Activated CD8-positive, alpha-beta memory T cell treated with anti-CD3 and anti-CD28 coated beads for 48 hours (primary cell): ENCODE measurements around the gene IL17RA.
"Not testable (repeated sequence)": the region's sequence is repeated elsewhere in the genome, so short reads cannot be mapped to it uniquely, and the experiment has no call there.

Experiments used
- DNase-seq, 3 experiments: peaks; one replicate each; pipeline ENCODE4 v3.0.0-alpha.2; 2020; ENCODE audit warnings: low read depth in 2 of 3, low spot score in 2 of 3

IL17RA gene

DNA sequence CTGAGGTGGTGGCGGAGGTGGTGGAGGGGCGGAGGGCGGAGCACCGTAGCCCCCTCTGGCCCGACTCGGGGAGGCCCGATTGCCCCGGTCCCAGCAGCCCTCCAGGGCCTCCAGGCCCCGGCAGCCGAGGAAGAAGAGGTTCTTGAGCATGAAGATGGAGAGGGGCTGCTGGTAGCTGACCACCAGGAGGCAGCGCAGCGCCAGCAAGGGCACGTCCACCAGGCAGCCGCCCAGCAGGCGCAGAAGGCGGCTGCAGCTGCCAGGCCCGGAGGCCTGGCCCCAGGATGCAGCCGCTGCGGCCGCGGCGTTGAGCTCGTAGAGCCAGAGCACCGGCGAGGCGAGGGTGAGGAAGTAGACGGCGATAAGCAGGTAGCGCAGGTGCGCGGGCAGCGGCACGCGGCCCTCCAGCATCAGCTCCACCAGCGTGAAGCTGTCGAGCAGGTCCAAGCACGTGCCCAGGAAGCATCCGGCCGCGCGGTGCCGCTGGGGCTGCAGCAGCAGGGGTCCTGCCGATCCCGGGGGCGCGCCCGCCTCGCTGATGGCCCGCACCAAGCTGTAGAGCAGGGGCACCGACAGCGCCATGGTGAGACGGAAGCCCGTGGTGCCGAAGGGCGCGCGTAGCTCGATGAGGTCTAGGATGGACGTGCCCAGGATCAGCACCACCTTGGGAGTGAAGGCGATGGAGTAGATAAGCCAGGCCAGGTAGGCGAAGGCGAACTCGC lies 34.8 kb downstream of the IL17RA start:
- DNase-seq, result no peak

DNA sequence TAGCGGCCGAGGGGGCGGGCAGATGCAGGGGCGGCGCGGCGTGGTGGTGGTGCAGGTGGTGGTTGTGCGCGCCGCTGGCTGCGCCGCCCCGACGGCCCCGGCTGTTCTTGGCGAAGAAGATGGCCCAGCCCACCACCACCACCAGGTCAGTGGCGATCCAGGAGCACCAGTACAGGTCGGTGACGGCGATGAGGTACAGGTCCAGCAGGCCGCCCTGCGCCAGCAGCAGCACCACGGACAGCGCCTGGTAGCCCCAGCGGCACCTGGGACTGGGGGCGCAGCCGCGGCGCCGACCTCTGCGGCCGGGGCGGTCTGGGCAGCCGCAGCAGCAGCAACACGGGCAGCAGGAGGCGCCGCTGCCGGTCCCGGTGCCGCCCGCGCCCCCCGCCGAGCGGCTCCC lies 35.5 kb downstream of the IL17RA start:
- DNase-seq, result no peak

DNA sequence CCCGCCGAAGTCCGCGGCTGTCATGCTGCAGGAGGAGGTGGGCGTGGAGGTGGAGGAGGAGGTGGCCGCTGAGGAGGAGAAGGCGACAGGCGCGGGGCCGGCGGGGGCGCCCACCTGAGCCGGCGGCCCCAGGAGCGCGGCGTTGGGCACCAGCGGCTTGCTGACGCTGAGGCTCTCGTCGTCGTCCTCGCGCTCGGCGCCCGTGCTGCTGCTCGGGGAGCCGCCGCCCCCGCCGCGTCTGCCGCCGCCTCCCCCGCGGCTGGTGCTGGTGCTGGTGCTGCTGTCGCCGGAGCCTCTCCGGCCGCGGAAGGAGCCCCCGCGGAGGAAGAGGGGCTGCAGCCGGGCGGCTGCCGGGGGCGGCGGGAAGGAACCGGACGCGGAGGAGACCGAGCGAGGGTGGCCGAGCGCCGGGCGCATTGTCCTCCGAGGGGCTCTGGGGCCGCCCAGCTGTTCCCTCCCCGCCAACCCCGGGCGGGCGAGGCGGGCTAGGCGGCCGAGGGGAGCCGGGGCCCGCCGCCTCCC lies 36.0 kb downstream of the IL17RA start:
- DNase-seq, result no peak

DNA sequence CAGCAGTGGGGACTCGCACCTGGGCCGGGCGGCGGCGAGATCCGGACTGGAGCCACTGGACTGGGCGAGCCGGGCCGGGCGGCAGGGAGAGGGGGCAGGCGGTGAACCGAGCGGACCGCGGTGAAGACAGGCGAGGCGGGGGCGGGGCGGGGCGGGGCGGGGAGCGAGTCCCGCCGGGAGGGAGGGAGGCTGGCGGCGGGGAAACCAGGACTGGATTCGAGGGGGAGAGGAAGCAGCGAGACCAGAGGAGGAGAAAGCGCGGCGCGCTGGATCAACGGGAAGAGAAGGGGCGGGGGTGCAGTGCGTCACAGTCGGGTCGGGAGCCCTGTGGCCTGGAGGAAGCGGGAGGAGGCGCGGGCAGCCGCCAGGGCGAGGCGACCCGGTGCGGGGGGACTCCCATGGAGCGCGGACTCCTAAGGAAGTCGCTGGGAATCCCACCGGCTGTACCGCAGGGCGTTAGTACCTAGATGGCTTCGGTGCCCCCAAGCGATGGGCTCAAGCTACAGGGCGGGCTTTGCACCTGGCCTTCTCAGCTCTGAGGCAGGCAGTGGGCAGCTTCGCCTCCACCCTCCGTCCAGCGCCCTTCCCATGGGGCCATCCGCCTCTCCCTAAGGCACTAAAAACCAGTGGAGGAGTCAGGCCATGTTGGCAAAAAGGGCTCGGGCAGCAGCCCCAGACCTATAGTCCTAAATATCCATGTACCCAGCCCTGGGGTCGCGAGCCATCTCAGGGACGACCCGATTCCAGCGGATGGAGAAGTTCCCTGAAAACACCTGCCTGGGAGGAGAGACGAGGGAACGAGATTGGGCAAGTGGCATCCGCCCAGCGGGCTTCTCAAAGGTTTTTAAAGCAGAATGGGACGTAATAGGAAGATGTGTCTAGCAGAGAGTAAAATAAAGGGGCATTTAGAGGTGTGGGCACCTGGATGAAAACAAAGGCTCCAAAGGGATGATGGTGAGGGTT lies 36.7 kb downstream of the IL17RA start, which contains the start of gene TMEM121B:
Gene TMEM121B, minus strand, starts transcription at position 128 of the 963 bp plus-strand sequence. CDS start 233 bp downstream, outside the sequence.
- no peak for DNase-seq

DNA sequence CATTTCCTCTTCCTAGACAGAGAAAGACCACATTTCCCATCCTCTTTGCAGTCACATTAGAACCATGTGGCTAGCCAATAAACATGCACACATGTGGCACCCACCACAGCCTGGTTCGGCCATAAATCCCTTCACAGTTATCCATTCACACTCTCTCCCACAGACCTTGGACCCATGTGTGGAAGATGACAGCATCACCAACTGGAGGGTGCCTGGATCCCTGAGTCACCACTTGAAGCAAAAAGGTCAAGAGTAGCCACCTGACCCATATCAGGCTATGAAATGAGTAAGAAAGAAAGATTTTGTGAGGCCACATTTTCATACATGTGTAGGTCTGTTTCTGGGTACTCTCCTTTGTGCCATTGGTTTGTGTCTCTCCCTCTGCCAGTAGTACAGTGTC lies 45.4 kb downstream of the IL17RA start:
- DNase-seq, result no peak

DNA sequence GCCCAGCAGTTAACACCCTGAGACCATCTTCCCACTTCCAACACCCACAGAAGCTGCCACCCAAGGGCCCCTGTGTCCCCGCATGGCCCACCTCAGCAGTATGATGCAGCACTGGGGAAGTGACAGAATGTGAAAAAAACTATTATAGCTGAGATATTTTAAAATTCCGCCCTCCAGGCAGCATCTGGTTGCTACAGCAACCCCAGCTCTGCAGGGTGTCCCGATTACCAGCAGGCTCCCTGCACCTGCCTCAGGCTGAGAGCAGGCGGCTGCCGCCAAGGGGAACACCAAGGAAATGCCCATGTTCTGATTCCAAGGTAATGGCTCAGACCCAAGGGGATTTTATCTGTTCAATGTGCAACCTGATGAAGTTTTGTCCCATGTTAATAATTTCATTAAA lies 46.9 kb downstream of the IL17RA start:
- DNase-seq, result no peak

DNA sequence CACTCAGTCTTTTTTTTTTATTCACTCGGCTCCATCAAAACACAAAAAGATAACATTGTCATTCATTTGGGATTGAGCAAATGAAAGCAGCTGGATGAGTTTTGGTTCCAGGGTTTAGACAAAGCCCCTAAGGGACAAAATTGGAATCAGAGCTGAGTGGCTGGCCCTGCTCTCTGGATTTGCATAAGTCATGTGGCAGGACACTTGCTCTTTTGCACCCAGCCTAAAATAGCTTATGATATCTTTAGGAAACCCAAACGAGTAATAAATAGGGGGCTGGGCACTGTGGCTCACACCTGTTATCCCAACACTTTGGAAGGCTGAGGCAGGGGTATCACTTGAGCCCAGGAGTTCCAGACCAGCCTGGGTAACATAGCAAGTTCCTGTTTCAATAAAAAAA lies 47.3 kb downstream of the IL17RA start:
- DNase-seq, result no peak

DNA sequence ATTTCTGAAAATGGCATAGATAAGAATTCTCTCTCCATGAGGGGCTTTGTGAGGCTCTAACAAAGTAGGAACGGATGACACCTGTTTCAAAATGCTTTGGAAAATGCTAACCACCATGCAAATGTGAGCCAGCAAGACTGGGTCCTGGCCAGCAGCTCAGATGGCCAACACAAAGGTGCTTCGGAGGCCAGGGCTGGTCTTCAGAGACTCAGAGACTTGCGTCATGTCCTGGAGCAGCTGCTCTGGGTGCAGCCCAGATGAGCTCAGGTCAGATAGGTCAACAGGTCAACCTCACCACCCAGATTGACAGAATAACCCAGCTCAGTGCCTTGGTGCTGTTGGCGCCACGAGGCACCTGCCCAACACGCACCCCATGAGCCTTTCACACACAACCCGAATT lies 48.3 kb downstream of the IL17RA start:
- no peak for DNase-seq

DNA sequence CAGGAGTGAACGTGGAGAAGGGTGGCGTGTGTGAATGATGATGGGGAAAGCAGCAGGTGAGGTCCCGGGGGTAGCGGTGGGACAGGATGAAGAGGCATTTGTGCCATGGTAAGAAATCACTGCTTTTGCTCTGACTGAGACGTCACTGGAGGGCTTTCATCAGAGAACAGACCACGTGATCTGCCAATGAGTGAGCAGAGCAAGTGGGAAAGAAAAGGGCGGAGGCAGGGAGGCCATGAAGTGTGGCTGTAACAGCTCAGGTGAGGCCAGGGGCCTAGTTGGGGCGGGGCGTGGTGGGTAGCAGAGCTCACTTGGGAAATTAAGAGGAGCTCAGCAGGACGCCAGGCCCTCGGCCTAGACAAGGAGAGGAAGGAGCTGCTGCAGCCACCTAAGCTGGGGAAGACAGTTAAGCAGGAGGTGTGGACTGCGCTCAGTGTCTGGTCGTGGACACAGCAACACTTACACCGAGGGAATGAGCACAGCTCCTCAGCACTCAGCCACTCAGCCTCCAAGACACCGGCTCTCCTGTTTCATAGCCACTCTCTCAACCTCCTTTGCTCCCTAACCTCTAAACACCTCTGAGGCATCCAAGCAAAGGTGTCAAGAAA lies 50.5 kb downstream of the IL17RA start:
- no peak for DNase-seq

DNA sequence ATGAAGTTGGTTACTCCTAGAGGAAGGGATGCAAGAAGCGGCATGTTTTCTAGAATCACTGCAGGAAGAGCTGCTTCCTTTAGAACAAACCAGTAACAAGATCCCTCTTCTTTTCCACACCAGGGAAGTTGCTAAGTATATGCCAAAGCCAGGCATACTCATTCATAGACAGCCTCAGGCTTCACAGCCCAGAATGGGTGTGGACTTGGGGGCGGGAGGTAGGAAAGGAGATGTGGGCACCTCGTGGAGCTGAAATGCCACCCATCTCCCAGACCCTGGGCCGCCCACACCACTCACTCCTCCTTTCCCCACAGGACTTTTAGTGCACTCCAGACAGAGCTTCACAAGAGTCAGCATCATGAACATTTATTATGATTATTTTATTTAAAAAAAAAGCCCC lies 52.4 kb downstream of the IL17RA start:
- no peak for DNase-seq

DNA sequence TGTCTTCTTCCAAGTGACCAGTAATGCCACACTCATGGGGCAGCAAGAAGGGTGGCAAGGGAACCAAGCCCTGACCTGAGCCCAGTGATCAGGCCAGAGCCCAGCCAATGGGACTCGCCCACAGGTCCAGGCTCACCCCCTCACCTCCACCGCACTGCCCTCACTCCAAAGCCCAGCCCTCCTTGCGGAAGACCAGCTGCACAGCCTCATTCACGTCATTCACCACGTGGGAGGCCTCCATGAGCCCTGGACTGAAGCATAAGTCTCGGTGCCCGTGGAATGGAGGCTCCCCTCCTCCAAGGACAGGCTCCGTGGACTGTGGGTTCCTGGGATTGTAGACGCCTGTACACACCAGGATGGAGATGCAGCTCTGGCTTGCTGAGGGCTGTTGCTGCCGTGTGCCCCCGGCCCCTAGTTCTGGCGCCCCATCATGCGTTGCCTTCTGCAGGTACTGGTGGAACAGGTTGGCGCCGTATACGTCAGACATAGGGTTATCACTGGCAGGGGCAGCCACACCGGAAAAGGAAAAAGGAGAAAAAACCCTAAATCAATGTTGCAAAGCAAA lies 53.1 kb downstream of the IL17RA start:
- no peak for DNase-seq

DNA sequence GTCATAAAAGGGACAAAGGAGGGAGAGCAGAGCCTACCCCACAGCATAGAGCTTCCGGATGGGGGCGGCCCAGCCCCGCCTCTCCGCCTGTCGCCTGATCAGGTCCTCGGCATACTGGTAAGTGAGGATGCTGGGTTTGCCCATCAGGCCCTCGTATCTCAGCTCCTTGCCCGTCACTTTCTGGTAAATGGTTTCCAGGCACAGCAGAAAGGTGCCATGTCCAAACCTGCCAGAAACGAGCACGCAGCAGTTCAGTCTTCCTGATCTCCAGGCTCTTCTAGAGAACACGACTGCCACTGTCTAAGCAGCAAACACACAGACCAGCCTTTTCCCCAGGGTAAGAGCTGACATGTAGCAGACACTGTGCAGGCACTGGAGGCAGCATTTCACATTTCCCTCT lies 53.7 kb downstream of the IL17RA start:
- DNase-seq, result no peak

DNA sequence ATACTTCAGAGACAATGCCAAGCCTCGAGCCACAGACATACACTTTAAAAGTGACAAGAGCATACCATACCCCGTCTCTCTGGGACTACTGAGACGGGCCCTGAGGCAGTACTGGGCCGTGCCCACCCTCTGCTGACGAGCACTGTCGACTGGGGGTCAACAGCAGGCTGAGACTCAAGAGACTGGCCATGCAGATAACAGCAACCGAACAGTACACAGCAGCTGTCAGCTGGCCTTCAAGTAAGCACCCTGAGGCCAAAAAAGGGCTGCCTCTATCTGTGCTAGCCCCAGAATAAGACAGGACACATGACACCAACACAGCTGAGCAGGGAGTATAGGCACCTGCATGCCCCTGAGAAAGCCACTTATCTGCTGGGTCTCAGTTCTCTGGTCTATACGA lies 55.2 kb downstream of the IL17RA start:
- DNase-seq, result no peak

DNA sequence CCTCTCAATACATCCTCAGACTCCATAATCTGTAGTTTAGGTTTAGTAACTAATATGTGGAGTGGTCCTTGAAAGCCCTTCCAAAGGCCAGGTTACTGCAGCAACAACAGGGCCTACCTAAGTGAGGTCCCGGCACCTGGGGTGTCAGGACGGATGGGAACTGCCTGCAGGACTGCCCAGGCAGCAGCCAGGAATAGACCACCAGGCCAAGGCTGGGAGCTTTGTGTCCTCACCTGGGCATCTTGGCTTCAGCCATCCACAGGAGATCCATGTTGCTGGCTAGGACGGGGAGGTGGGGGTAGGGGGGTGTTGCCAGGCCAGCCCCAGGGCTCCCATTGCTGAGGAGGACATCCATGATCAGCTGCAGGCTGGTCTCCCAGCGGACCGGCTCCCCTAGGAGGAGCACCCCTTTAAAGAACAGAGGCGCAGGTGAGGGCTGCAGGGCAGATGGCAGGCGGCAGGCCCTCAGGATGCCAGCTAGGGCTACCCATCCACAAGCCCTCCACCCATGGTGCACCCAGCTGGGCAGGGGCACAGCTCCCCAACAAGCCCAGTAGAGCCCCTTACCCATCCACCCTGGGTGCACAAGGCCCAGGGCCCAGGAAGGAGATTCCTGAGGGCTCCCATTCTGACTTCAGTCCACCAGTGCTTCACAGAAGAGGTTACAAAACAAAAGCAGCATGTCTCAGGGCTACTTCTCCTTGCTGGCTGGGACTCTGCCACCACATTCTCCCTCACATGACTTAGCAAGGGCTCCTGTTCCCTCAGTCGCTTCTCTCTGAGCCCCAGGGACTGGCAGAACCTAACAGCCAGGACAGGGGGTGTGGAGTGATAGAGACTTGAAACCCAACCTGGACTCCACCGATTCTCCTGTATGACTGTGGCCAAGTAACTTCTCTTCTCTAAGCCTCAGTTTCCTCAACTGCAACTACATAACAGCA lies 56.3 kb downstream of the IL17RA start:
- no peak for DNase-seq

DNA sequence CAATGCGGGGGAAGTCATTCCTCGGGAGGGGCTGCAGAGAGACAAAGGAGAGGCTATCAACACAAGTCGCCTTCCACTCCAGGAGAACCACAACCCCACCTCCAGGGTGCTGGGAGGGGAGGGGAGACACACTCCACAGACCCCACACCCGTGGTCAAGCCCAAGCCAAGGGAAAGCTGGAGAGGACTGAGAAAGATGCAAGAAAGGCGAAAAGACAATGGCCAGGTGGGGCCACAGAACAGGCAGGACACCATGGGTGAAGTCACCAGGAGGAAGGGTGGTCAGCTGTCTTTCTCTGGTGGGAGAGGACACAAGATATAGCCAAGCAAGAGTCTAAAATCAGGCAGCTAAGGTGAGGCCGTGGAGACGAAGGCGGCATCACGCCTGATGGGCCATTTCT lies 58.3 kb downstream of the IL17RA start:
- DNase-seq, result no peak

DNA sequence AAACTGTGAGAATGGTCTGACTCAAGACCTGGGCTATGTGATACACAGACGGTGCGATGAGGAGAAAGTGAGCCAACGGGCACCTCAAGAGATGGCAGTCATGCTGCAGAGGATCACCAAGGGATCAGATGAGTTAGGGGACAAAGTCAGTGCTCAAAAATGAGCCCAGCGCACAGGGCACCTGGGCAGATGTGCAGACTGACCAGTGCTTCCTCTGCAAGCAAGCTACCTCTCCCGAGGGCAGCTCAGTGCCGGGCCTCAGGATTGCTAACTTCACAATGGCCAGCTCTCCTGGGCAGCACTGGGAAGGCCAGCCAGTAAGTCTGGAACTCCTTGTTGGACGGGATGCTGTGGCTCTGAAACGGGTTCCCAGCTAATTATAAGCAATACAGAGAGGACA lies 59.0 kb downstream of the IL17RA start:
- DNase-seq, result no peak

DNA sequence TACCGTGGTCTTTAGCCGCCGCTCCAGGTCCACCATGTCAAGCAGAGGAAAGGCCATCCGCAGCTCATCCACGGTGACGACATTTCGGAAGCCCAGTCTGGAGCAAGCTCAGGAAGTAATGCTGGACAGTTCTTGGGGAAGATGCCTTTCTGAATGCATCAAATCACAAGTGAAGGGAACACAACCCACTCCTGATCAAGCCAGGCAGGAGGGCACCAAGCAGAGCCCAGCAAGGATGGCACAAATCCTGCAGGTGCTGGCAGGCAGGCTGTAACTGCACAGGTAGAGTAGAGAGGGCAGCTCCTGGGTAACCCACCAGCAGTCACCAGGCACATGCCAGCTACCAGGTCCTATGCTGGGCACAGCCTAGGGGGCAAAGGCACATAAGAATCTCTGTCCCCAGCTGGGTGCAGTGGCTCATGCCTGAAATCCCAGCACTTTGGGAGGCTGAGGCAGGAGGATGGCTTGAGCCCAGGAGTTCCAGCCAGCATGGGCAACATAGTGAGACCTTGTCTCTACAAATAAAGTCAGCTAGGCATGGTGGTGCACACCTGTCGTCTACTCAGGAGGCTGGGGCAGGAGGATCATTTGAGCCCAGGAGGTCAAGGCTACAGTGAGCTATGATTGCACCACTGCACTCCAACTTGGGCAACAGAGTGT lies 60.4 kb downstream of the IL17RA start:
- DNase-seq, result no peak

DNA sequence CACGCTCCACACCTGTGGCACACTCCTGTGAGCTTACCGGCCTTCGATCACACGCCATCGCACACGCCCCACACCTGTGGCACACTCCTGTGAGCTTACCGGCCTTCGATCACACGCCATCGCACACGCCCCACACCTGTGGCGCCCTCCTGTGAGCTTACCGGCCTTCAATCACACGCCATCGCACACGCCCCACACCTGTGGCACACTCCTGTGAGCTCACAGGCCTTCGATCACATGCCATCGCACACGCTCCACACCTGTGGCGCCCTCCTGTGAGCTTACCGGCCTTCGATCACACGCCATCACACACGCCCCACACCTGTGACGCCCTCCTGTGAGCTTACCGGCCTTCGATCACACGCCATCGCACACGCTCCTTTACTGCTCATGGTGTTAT lies 62.7 kb downstream of the IL17RA start:
- DNase-seq, result not testable (repeated sequence)

DNA sequence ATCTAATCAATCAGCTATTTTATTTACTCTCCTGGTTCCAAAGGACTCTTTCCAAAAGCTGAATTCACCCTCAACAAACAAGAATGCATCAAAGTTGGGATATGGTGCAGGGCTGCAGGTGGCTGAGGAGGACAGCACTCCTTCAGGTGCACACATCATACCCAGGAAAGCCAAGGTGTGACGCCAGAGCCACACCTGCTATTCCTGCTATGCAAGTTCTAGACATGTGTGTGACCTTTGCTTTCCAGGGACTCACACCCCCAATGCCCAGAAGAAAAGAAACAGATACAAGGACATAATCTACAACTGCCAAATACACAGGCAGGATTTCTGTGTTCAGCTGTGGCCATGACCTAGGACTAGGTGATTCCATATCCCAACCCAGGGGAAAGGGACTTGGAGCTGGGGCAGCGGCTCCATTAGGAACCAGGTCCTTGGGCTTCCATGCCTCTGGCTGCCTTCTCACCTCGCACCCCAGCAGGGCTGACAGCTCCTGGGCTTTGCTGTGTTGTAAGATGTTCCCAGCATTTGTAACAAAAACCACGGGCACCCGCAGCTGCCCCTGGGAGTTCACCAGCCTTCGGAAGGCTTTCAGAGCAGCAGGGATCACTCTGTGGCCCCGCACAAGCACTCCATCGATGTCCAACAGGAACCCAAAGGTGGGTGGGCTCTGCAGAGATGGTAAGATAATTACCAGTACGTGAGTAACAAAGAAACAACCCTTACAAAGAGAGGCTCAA lies 64.4 kb downstream of the IL17RA start:
- no peak for DNase-seq
